K562 (cell line): ENCODE measurements around the gene MAGI2.

Source experiments
- CBX8 ChIP-seq: fragments of 200-600 bp; sonication (generic); IDR thresholded peaks from 2 replicates; pipeline ENCODE4 v1.6.1; 2012; ENCODE audit warnings: borderline replicate concordance, mixed run types, low read depth, mild to moderate bottlenecking, moderate library complexity, mixed read lengths, low read length, control low read depth, inconsistent platforms; ENCODE audit not compliant: poor library complexity, severe bottlenecking; ENCODE audit errors: extremely low read depth
- POLR2A ChIP-seq: fragments of 450-650 bp; conservative IDR thresholded peaks from 2 replicates; pipeline ENCODE4 v1.6.1; 2016
- TCF3 ChIP-seq: sonication (generic); formaldehyde crosslinking; IDR thresholded peaks from 2 replicates; pipeline ENCODE4 v1.4.0; 2020; ENCODE audit warnings: mild to moderate bottlenecking, missing genetic modification reagents
- USF2 ChIP-seq: sonication (generic); formaldehyde crosslinking; IDR thresholded peaks from 2 replicates; pipeline ENCODE4 v1.5.0; 2020; ENCODE audit warnings: missing genetic modification reagents
- ZFX ChIP-seq: sonication (generic); formaldehyde crosslinking; IDR thresholded peaks from 2 replicates; pipeline ENCODE4 v1.8.0; 2022; ENCODE audit warnings: mild to moderate bottlenecking, missing genetic modification reagents, moderate library complexity
- TF ChIP-seq, protein P1 (sequence below): fragments of 250-450 bp; sonication (Bioruptor Pico); IDR thresholded peaks from 2 replicates; pipeline ENCODE4 v1.4.0; 2020; ENCODE audit warnings: mild to moderate bottlenecking, moderate library complexity
- TF ChIP-seq, protein P2 (sequence below): fragments of 250-450 bp; sonication (Bioruptor Pico); IDR thresholded peaks from 2 replicates; pipeline ENCODE4 v1.5.0; 2021

- TF ChIP-seq ZFX (CRISPR knock-in tag) (no peak), TCF3 (CRISPR knock-in tag) (no peak), CBX8 (no peak), POLR2A (no peak), USF2 (CRISPR knock-in tag) (no peak)
- TF ChIP-seq, protein P1, sequence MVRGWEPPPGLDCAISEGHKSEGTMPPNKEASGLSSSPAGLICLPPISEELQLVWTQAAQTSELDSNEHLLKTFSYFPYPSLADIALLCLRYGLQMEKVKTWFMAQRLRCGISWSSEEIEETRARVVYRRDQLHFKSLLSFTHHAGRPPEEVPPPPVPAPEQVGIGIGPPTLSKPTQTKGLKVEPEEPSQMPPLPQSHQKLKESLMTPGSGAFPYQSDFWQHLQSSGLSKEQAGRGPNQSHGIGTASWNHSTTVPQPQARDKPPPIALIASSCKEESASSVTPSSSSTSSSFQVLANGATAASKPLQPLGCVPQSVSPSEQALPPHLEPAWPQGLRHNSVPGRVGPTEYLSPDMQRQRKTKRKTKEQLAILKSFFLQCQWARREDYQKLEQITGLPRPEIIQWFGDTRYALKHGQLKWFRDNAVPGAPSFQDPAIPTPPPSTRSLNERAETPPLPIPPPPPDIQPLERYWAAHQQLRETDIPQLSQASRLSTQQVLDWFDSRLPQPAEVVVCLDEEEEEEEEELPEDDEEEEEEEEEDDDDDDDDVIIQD: no peak
- TF ChIP-seq, protein P2, sequence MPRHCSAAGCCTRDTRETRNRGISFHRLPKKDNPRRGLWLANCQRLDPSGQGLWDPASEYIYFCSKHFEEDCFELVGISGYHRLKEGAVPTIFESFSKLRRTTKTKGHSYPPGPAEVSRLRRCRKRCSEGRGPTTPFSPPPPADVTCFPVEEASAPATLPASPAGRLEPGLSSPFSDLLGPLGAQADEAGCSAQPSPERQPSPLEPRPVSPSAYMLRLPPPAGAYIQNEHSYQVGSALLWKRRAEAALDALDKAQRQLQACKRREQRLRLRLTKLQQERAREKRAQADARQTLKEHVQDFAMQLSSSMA (CRISPR knock-in tag): no peak
These were observed 407.4 kb downstream of the MAGI2 start for GRCh38 chr7:79046061-79046460.
